ENCODE data around the gene TELO2.

GRCh38 chr16:1530883-1531637 lies 37.9 kb downstream of the TELO2 start:
- TF ChIP-seq POLR2AphosphoS5 (IDR thresholded peaks at IDR 0.05; ENCODE audit: low read depth, low read length) = no peak
- TF ChIP-seq CTCF (IDR thresholded peaks at IDR 0.05) = no peak
- TF ChIP-seq SIN3A (IDR thresholded peaks at IDR 0.05; ENCODE audit: borderline replicate concordance, insufficient read depth, low read depth, low read length) = no peak
- TF ChIP-seq REST (IDR thresholded peaks at IDR 0.05; ENCODE audit: insufficient read depth in 1 of 2, low read depth in 2 of 2, low read length in 1 of 2) = no peak
